GM18508 (cell line): ENCODE results near the gene LBHD2.

Source experiments
- ATAC-seq: cut with Tn5 transposase; IDR thresholded peaks from one replicate; pipeline ENCODE4 v1.9.1; 2021; ENCODE audit warnings: moderate number of reproducible peaks; ENCODE audit not compliant: insufficient read depth, unreplicated experiment

The LBHD2 gene

GRCh38 chr14:103067231-103067954 lies 16.6 kb upstream of the LBHD2 start:
- no peak for ATAC-seq

DNA sequence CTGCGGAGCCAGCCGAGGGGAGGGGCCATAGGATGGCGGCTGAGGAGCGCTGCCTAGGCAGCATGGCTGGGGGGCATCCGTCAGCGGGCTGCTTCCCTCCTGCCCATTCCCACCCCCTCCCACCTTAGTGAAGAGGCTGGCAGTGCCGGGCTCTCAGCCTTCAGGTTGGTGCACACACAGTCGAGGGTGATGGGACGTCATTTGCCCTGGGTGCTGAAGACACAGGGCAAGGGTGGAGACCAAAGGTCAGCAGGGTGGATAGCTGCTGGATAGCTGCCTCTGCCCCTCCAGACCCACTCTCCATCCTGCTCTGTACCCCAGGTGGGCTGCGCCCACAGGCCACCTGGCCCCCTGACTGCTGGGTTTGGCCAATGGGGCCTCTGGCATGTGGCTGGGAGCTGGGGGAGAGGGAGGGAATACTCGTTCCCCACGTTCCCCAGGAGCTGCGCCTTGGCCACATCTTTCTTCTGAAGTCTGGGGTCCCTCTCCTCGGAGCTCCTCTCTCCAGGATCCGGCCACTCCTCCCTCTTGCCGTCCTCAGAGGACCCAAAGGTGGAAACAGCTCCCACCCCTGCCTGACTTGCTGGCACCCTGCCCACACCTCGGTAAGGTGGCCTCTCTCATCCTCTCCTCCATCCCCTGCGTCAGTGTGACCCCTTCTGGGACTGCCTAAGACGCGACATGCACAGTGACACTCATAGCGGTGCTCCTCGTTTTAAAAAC lies 15.5 kb upstream of the LBHD2 start:
- no peak for ATAC-seq

DNA sequence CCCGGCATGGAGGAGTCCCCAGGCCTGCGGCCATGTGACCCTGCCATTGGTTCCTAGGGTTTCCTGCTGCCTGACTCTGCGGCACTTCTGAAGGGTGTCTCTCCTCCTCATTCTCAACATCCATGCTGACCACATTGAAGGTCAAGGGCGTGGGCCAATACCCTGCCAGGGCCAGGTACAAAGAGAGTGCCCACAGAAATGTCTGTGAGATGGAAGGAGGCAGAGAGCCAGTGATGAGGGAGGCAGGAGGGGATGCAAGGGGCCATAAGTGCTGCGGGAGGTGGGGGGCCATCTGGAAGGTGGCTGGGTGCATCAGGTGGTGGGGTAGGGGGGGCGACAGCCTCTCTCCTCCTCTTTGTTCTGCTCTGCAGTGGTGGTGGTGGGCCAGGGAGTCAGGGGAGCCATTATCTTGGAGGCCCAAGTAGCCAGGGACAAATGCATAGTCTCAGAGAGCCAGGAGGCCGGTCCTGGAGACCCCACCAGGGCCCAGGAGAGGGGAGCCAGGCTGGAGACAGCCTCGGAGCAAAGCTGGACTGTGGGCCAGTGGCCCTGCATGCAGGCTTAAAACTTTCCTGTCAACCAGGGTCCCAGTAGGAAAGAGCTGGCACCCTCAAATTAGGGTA lies 13.6 kb upstream of the LBHD2 start:
- no peak for ATAC-seq

GRCh38 chr14:103070971-103071542 lies 13.0 kb upstream of the LBHD2 start:
- no peak for ATAC-seq

GRCh38 chr14:103071544-103072251 lies 12.3 kb upstream of the LBHD2 start:
- no peak for ATAC-seq

DNA sequence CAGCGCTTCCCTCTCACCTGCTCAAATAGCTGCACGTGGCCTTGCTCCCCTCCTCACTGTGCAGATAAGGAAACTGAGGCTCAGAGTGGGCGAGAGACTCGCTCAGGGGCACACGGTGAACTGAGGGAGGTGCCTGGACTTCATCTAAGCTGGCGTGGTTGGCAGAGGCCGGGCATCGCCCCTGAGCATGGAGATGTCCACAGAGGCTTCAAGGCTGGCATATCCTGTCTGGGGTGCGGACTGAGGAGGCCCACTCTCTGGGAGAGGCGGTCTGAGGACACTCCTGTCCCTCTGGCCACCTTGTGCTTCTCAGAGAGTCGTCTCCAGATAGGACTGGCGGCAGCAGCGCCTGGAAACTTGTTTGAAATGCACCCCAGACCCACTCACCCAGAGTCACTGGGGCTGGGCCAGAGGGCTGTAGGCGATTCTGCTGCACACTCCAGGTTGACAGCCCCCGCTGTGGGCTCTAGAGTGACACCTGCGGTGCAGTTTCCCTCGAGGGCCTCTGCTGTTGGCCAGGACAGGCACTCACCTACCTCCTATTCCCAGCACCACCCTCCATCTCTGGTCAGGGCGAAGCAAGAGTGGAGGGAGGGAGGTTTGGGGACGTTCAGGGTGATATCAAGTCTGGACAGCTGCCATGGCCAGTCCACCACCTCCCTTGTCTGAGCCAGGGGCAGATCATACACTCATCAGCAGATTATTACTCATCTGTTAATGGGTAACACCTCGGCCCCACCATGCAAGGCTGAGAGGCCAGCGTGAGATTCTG lies 11.2 kb upstream of the LBHD2 start:
- ATAC-seq = no peak

- no peak for ATAC-seq
Measured at GRCh38 chr14:103073367-103073875, 10.6 kb upstream of the LBHD2 start.

GRCh38 chr14:103073876-103074728 lies 9.9 kb upstream of the LBHD2 start:
- no peak for ATAC-seq

- no peak for ATAC-seq
Measured at GRCh38 chr14:103074729-103075367, 9.2 kb upstream of the LBHD2 start.

- no peak for ATAC-seq
Measured at GRCh38 chr14:103078420-103078749, 5.6 kb upstream of the LBHD2 start.

GRCh38 chr14:103078860-103079587 lies 5.0 kb upstream of the LBHD2 start:
- no peak for ATAC-seq

DNA sequence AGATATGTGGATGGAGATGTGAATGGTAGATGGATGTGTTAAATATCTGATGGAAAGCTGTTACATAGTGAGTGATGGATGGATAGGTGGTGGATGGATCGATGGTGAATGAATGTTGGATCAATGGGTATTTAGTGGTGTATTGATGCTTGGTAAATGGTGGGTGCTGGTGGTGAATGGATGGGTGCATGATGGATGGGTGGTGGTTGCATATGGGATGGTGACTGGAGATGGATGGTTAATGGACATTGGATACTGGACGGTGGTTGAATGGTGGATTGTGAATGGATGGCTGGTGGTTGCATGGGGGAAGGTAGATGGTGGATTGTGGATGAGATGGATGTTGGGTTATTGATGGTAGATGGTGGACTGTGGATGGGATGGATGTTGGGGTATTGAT lies 2.1 kb upstream of the LBHD2 start:
- no peak for ATAC-seq

GRCh38 chr14:103085106-103086091 lies 1.4 kb downstream of the LBHD2 start:
- no peak for ATAC-seq

GRCh38 chr14:103086771-103087342 lies 2.8 kb downstream of the LBHD2 start:
- ATAC-seq = no peak

GRCh38 chr14:103087343-103087835 lies 3.4 kb downstream of the LBHD2 start:
- no peak for ATAC-seq

GRCh38 chr14:103088921-103089320 lies 4.9 kb downstream of the LBHD2 start:
- no peak for ATAC-seq
